ENCODE results near the gene TCP1.

TCP1 gene

GRCh38 chr6:159759645-159760044 lies 29.8 kb downstream of the TCP1 start:
- no peak for DNase-seq (ENCODE audit: extremely low spot score)
- ChIA-PET CTCF (no interaction called here), POLR2A (interaction anchor here (1.0 to 5.1 kb wide), 6 partner anchors 8 to 66 kb away, joined by 3 to 54 read pairs (median 11); partner anchors contain the start of genes MRPL18, SOD2, TCP1 and WTAP)
- no peak for TF ChIP-seq FOXK2 (IDR thresholded peaks at IDR 0.05)
- TF ChIP-seq FOXA1 (IDR thresholded peaks at IDR 0.05): no peak
- no peak for TF ChIP-seq PKNOX1 (IDR thresholded peaks at IDR 0.05)
- TF ChIP-seq ELF4 (IDR thresholded peaks at IDR 0.05): no peak
- TF ChIP-seq SUZ12 (IDR thresholded peaks at IDR 0.05): no peak
- peak; percentile 72 for TF ChIP-seq ARNT (IDR thresholded peaks at IDR 0.05)
- TF ChIP-seq HDGF (IDR thresholded peaks at IDR 0.05; ENCODE audit: borderline replicate concordance): no peak

GRCh38 chr6:159758031-159759001 lies 31.1 kb downstream of the TCP1 start:
- ChIA-PET CTCF (interaction anchor here (0.6 to 1.0 kb wide), 2 partner anchors 29 to 61 kb away, joined by 3 to 4 read pairs; no protein-coding TSS in a partner anchor), POLR2A (interaction anchor here (5.1 kb wide), 1 partner anchor 30 kb away, joined by 54 read pairs; the partner anchor contains the start of gene WTAP)
- no peak for DNase-seq (ENCODE audit: extremely low spot score)
- no peak for TF ChIP-seq LEF1 (IDR thresholded peaks at IDR 0.05; ENCODE audit: borderline replicate concordance)
- no peak for TF ChIP-seq BHLHE40 (IDR thresholded peaks at IDR 0.05; ENCODE audit: borderline replicate concordance)
- no peak for TF ChIP-seq CTBP1 (IDR thresholded peaks at IDR 0.05; ENCODE audit: borderline replicate concordance)
- TF ChIP-seq L3MBTL2 (conservative IDR thresholded peaks at IDR 0.05): no peak
- TF ChIP-seq PKNOX1 (IDR thresholded peaks at IDR 0.05): no peak
- no peak for TF ChIP-seq ELF4 (IDR thresholded peaks at IDR 0.05)
- no peak for TF ChIP-seq ARNT (IDR thresholded peaks at IDR 0.05)
- no peak for TF ChIP-seq SUZ12 (IDR thresholded peaks at IDR 0.05)
- TF ChIP-seq ZNF384 (IDR thresholded peaks at IDR 0.05): no peak
- TF ChIP-seq SP1 (IDR thresholded peaks at IDR 0.05): no peak
- no peak for TF ChIP-seq HDGF (IDR thresholded peaks at IDR 0.05; ENCODE audit: borderline replicate concordance)
- TF ChIP-seq FOXM1 (IDR thresholded peaks at IDR 0.05; ENCODE audit: borderline replicate concordance): no peak
- no peak for TF ChIP-seq FOXA1 (IDR thresholded peaks at IDR 0.05)
- TF ChIP-seq TARDBP (IDR thresholded peaks at IDR 0.05): no peak

- CTCF ChIA-PET: no interaction called here
- no peak for DNase-seq (ENCODE audit: extremely low spot score)
- POLR2A ChIA-PET: no interaction called here
- no peak for TF ChIP-seq BHLHE40 (IDR thresholded peaks at IDR 0.05; ENCODE audit: borderline replicate concordance)
- no peak for TF ChIP-seq SP1 (IDR thresholded peaks at IDR 0.05)
- TF ChIP-seq ZNF384 (IDR thresholded peaks at IDR 0.05): no peak
- TF ChIP-seq ELF4 (IDR thresholded peaks at IDR 0.05): no peak
- no peak for TF ChIP-seq CTBP1 (IDR thresholded peaks at IDR 0.05; ENCODE audit: borderline replicate concordance)
- no peak for TF ChIP-seq FOXA1 (IDR thresholded peaks at IDR 0.05)
- no peak for TF ChIP-seq NFRKB (IDR thresholded peaks at IDR 0.05)
- no peak for TF ChIP-seq L3MBTL2 (conservative IDR thresholded peaks at IDR 0.05)
- no peak for TF ChIP-seq HDGF (IDR thresholded peaks at IDR 0.05; ENCODE audit: borderline replicate concordance)
- no peak for TF ChIP-seq FOXK2 (IDR thresholded peaks at IDR 0.05)
- no peak for TF ChIP-seq FOXM1 (IDR thresholded peaks at IDR 0.05; ENCODE audit: borderline replicate concordance)
- TF ChIP-seq LEF1 (IDR thresholded peaks at IDR 0.05; ENCODE audit: borderline replicate concordance): no peak
- TF ChIP-seq TARDBP (IDR thresholded peaks at IDR 0.05): no peak
- no peak for TF ChIP-seq ARNT (IDR thresholded peaks at IDR 0.05)
Measured at GRCh38 chr6:159756508-159756907, 32.9 kb downstream of the TCP1 start.

- no peak for DNase-seq (ENCODE audit: extremely low spot score)
- TF ChIP-seq NFRKB (IDR thresholded peaks at IDR 0.05): no peak
- no peak for TF ChIP-seq LEF1 (IDR thresholded peaks at IDR 0.05; ENCODE audit: borderline replicate concordance)
- peak; percentile 61 for TF ChIP-seq ZNF384 (IDR thresholded peaks at IDR 0.05)
- CTCF ChIA-PET: no interaction called here
- POLR2A ChIA-PET: interaction anchor here (0.7 kb wide), 1 partner anchor 36 kb away, joined by 4 read pairs; no protein-coding TSS in a partner anchor
Measured at GRCh38 chr6:159754959-159755914, 34.2 kb downstream of the TCP1 start.

- CTCF ChIA-PET: no interaction called here
- DNase-seq (ENCODE audit: extremely low spot score): no peak
- POLR2A ChIA-PET: no interaction called here
- TF ChIP-seq HDGF (IDR thresholded peaks at IDR 0.05; ENCODE audit: borderline replicate concordance): no peak
- no peak for TF ChIP-seq TARDBP (IDR thresholded peaks at IDR 0.05)
- no peak for TF ChIP-seq L3MBTL2 (conservative IDR thresholded peaks at IDR 0.05)
- no peak for TF ChIP-seq SUZ12 (IDR thresholded peaks at IDR 0.05)
- no peak for TF ChIP-seq LEF1 (IDR thresholded peaks at IDR 0.05; ENCODE audit: borderline replicate concordance)
- no peak for TF ChIP-seq PKNOX1 (IDR thresholded peaks at IDR 0.05)
Measured at GRCh38 chr6:159754401-159754800, 35.0 kb downstream of the TCP1 start.

Data from HEK293T (cell line).